ENCODE results near the gene MACROH2A2.
"Not testable (repeated sequence)": the region's sequence is repeated elsewhere in the genome, so short reads cannot be mapped to it uniquely, and the experiment has no call there.

Gene MACROH2A2

DNA sequence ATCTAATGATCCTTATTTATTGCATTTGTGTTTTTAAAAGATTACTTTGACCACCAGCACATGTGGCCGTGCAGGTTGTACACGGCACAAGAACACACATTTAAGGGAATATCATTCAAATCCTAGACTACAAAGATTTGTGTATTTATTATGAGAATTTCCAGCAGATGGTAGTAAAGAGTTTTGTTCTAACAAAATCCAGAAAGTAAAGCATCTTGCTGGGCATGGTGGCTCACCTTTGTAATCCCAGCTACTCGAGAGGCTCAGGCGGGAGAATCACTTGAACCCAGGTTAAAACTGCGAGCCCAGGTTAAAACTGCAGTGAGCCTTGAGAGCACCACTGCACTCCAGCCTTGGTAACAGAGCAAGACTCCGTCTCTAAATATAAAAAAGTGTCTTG is 31.5 kb downstream of the MACROH2A2 start:
- Mint-ChIP-seq H3K4me1 (ENCODE audit: low read depth) (no peaks in the 10 kb centered on the region), H3K9me3 (ENCODE audit: low read depth) (no peaks in the 10 kb centered on the region), H3K36me3 (no peaks in the 10 kb centered on the region), H3K27me3 (no peaks in the 10 kb centered on the region), H3K27ac (no peak overlapping the region), H3K4me3 (no peak overlapping the region)

DNA sequence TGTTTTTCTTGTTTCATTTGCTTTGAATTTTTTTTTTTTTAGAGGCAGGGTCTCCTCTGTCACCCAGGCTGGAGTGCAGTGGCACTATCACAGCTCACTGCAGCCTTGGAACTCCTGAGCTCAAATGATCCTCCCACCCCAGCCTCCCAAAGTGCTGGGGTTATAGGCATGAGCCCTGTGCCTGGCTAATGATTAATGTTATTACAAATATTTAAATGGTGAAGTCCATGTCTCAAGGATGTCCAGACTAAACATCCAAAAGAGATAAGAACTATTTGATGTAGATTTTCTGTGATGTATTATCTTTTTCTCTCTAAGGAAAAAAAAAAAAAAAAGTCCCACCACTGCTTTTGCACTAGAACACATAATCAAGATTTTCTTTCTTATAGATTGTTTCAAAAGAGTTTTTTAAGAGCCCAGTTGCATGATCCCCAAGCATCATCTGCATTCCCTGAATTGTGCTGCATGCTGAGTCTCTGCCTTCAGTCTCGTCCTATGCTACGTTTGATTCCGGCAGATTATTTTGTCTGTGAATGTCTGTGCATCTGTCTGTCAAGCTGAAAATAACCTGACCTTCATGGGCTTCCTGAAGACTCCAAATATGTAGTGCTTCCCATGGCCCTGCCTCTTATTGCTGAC is 33.4 kb downstream of the MACROH2A2 start:
- H3K9me3 Mint-ChIP-seq (ENCODE audit: low read depth) = no peaks in the 10 kb centered on the region
- H3K27ac Mint-ChIP-seq = no peak overlapping the region
- H3K27me3 Mint-ChIP-seq = no peaks in the 10 kb centered on the region
- peaks cover 6% of the 10 kb centered on the region for H3K4me1 Mint-ChIP-seq (ENCODE audit: low read depth)
- no peak overlapping the region for H3K4me3 Mint-ChIP-seq
- no peaks in the 10 kb centered on the region for H3K36me3 Mint-ChIP-seq

DNA sequence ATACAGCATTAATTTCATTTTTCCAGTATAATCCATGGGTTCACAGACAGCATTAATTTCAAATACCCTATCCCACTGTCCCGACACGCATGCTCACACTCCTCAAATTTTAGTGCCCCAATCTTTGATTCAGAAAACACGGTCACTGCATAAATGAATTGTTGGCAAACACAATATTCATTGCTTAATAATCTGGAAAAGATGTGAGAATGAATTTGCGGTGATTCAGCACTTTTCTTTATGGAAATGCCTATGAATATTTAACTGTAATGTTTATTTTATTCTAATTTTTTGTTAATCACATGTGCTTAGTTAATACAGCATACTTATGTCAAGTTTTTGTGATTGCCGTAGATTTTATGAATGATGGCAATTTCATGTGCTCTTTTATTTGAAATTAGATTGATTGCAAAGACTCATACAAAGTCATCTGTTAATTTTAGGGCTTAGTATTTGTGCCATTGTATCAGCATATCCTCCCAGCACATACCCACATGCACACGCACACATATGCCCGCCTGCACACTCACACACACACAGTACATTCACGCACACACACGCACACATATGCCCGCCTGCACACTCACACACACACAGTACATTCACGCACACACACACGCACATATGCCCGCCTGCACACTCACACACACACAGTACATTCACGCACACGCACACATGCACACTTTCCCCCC is 35.1 kb downstream of the MACROH2A2 start:
- Mint-ChIP-seq H3K4me3 (no peak overlapping the region), H3K4me1 (ENCODE audit: low read depth) (peaks cover 21% of the 10 kb centered on the region), H3K27me3 (no peaks in the 10 kb centered on the region), H3K9me3 (ENCODE audit: low read depth) (no peaks in the 10 kb centered on the region), H3K27ac (no peak overlapping the region), H3K36me3 (no peaks in the 10 kb centered on the region)

DNA sequence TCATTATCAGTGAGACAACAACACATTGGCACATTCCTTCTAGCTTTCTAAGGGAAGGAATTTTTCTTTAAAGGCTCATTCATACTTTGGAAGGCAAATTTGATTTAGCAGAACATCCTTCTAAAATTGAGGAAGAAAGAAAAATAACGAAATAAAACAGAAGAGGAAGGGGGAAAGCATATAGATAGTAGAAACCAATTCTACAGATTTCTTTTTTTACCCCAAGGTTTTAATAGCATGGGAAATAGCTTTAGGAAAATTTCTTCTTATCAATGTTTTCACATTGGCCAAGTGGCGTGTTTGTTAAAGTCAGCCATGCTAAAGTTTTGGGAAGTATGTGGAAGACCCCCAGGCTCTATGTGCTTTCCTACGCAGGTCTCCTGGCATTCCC is 35.7 kb downstream of the MACROH2A2 start:
- no peak overlapping the region for H3K27ac Mint-ChIP-seq
- H3K36me3 Mint-ChIP-seq = no peaks in the 10 kb centered on the region
- peaks cover 27% of the 10 kb centered on the region for H3K4me1 Mint-ChIP-seq (ENCODE audit: low read depth)
- H3K4me3 Mint-ChIP-seq = no peak overlapping the region
- no peaks in the 10 kb centered on the region for H3K27me3 Mint-ChIP-seq
- H3K9me3 Mint-ChIP-seq (ENCODE audit: low read depth) = no peaks in the 10 kb centered on the region

DNA sequence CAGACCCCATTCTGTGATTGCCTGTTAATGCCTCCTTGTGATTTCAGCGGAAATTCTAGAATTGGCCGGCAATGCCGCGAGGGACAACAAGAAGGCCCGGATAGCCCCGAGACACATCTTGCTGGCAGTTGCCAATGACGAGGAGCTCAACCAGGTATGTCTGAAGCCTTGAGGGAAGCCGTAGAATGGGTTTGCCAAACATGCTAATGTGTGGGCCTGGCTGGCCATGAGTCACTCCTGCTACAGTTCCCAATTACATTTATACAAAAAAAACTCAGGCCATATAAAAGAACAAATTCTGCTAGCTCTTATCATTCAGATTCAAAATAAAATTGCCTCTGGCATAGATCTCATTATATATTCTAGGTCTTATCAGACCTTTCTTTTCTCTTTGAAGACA is 37.4 kb downstream of the MACROH2A2 start:
- no peaks in the 10 kb centered on the region for H3K27me3 Mint-ChIP-seq
- H3K9me3 Mint-ChIP-seq (ENCODE audit: low read depth) = no peaks in the 10 kb centered on the region
- peaks cover 43% of the 10 kb centered on the region for H3K4me1 Mint-ChIP-seq (ENCODE audit: low read depth)
- no peaks in the 10 kb centered on the region for H3K36me3 Mint-ChIP-seq
- H3K4me3 Mint-ChIP-seq = no peak overlapping the region
- no peak overlapping the region for H3K27ac Mint-ChIP-seq

DNA sequence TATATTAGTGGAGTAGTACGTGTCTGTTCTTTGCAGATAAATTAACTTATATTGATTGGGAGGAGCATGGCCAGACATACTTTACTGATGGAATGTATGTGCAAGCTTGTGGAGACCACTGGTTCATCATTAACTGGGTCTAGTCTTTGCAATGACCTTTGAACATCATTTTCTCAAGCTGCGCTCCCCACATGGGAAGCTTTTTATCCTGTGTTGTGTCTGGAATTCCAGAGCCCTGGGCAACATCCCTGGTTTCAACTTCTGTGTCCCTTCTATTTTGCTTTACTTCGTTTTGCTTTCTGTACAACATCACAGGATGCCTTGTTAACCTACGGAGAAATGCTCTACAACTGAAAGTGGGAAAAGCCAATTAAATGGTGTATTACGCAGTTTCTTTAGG is 38.3 kb downstream of the MACROH2A2 start:
- peaks cover 50% of the 10 kb centered on the region for H3K4me1 Mint-ChIP-seq (ENCODE audit: low read depth)

DNA sequence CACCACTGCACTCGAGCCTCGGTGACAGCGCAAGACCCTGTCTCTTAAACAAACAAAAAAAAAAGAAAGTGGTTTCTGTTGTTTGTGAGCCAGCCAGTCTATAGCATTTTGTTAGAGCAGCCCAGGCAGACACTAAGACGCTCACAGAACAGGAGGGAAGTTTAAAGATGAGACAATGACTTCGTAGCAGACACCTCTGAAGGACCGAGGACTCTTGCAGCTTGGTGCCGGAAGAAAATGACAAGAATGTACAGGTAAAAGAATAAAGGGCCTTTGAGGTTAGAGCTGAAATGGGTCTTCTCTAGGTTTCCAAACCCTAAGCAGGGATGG is 39.7 kb downstream of the MACROH2A2 start:
- Mint-ChIP-seq H3K9me3 (ENCODE audit: low read depth) (no peaks in the 10 kb centered on the region), H3K27ac (peak overlapping the region; percentile 96), H3K4me1 (ENCODE audit: low read depth) (peaks cover 58% of the 10 kb centered on the region), H3K4me3 (peak overlapping the region; percentile 79), H3K36me3 (peaks cover 8% of the 10 kb centered on the region), H3K27me3 (no peaks in the 10 kb centered on the region)

More for the DNA sequence above, 38.3 kb downstream of the MACROH2A2 start:
- Mint-ChIP-seq H3K27me3 (no peaks in the 10 kb centered on the region), H3K36me3 (peaks cover 2% of the 10 kb centered on the region), H3K9me3 (ENCODE audit: low read depth) (no peaks in the 10 kb centered on the region), H3K27ac (no peak overlapping the region), H3K4me3 (peak overlapping the region; percentile 9)

DNA sequence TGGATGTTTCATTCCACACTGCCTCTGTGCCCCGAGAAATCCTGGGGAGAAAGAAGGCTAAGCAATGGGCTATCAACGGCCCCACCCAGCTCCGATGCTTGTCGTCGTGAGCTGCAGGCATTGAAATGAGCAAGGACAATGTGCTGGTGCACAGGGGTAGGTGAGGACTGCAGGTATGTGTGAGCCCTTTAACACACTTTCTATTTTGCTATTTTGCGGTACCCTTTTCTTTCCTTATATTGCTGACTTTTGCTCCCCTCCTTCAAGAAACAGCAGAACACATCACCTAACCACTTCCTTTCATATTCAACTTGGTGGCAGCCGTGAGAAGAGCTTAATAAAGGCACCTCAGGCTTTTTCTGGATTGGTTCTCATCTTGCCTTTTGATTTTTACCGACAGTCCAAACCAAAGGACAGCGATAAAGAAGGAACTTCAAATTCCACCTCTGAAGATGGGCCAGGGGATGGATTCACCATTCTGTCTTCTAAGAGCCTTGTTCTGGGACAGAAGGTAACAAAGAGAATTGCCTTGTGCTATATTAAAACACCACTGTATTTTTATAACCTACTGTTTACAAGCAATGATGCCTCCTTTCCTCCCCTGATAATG is 40.8 kb downstream of the MACROH2A2 start:
- H3K27me3 Mint-ChIP-seq = no peaks in the 10 kb centered on the region
- peak overlapping the region; percentile 79 for H3K4me3 Mint-ChIP-seq
- peak overlapping the region; percentile 96 for H3K27ac Mint-ChIP-seq
- H3K4me1 Mint-ChIP-seq (ENCODE audit: low read depth) = peaks cover 62% of the 10 kb centered on the region
- H3K36me3 Mint-ChIP-seq = peaks cover 10% of the 10 kb centered on the region
- no peaks in the 10 kb centered on the region for H3K9me3 Mint-ChIP-seq (ENCODE audit: low read depth)

DNA sequence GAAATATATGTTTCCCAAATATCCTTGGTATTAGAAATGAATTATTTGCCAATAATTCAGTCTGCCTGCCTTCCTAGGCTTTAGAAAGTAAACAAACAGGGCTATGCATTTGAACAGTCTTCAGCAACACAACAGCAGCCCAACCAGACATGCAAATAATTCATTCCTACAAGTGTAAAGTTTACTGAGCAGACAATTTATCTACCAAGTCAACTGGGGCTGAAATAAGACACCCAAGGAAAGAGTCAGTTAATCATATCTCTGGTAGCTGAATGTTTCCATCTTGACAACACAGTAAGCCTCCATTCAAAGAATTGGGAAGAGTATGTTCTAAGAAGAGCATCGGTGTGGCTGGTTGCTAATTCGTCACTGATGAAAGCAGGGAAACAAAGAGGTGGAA is 41.6 kb downstream of the MACROH2A2 start:
- H3K27ac Mint-ChIP-seq = peak overlapping the region; percentile 41
- peaks cover 64% of the 10 kb centered on the region for H3K4me1 Mint-ChIP-seq (ENCODE audit: low read depth)
- no peaks in the 10 kb centered on the region for H3K9me3 Mint-ChIP-seq (ENCODE audit: low read depth)
- H3K27me3 Mint-ChIP-seq = no peaks in the 10 kb centered on the region
- H3K4me3 Mint-ChIP-seq = peak overlapping the region; percentile 50
- H3K36me3 Mint-ChIP-seq = peaks cover 12% of the 10 kb centered on the region

DNA sequence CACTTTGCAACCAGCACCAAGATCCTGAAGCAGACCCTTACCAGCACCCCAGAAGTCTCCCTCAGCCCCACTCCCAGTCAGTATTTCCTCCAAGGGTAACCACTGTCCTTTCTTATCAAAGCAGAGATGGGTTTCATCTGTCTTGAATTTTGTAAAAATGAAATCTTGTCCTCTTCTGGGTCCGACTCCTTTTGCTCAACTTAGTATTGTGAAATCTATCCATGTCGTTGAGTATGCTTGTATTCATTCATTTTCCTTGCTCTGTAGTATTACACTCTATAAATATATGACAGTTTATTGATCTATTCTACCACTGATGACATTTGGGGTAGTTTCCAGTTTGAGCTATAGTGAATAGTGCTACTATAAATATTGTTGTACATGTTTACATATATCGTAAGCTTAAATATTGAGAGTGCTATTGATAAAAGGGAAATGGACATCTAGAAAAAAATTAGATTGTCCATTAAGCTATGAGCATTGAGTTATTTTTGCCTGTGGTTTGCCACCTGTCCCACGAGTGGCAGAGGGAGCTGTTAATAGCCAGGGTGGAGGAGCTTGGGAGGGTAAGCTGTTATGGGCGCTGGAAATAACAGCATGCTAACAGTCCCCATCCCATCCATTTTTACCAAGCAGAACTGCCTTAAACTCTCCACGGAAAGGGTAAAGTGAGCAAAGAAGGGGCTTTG is 43.5 kb downstream of the MACROH2A2 start:
- Mint-ChIP-seq H3K27ac (peak overlapping the region; percentile 5), H3K36me3 (peaks cover 16% of the 10 kb centered on the region), H3K4me3 (no peak overlapping the region), H3K9me3 (ENCODE audit: low read depth) (no peaks in the 10 kb centered on the region), H3K4me1 (ENCODE audit: low read depth) (peaks cover 58% of the 10 kb centered on the region), H3K27me3 (no peaks in the 10 kb centered on the region)

DNA sequence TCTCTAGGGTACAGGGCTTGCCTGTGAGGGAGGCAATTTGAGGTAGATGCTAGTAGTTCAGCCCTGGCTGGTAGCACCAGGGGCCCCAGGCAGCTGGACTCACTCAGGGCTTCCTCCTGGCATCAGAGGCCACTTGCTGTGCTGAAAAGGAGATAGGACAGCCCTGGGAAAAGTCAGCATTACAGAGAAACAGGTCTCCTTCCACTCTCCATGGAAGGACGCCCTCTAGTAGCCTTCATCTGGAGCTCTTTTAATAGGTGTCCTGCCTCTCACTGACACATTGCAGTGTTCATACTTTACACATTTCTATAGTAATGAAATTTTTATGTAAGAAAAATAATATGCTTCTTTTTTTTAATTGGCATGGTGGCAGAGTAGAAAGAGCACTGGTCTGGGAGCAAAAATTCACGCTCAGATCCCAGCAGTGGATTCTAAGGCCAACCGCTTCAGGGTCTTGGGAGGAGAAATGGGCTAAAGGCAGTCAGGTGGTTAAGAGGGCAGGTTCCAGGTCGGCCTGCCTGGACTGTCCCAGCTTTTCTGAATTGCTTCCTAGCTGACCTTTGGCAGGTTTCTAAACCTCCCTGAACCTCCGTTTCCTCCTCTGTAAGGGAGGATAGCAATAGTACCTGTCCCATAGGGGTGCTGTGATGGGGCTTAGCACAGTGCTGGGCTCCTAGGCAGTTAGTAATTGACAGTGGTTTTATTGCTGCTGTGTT is 44.2 kb downstream of the MACROH2A2 start:
- H3K36me3 Mint-ChIP-seq = peaks cover 21% of the 10 kb centered on the region
- no peaks in the 10 kb centered on the region for H3K9me3 Mint-ChIP-seq (ENCODE audit: low read depth)
- H3K27me3 Mint-ChIP-seq = no peaks in the 10 kb centered on the region
- H3K4me3 Mint-ChIP-seq = no peak overlapping the region
- H3K27ac Mint-ChIP-seq = no peak overlapping the region
- peaks cover 52% of the 10 kb centered on the region for H3K4me1 Mint-ChIP-seq (ENCODE audit: low read depth)

DNA sequence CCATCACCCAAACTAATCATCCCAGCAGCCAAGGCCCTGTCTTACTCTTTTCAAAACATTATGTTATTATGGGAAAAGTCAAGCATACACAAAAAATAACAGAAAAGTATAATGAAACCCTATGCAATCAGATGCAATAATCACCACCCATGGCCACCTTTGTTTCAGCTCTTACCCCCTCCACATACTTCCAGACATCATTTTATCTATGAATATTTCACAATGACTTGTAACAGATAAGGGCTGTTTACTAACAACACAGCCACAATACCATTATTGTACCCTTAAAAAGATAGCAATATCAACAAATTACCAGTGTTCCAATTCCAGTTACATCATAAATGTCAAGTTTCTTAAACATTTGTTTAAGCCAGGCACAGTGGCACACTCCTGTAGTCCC is 44.8 kb downstream of the MACROH2A2 start:
- Mint-ChIP-seq H3K27me3 (no peaks in the 10 kb centered on the region), H3K36me3 (peaks cover 22% of the 10 kb centered on the region), H3K9me3 (ENCODE audit: low read depth) (no peaks in the 10 kb centered on the region), H3K4me1 (ENCODE audit: low read depth) (peaks cover 46% of the 10 kb centered on the region), H3K27ac (no peak overlapping the region), H3K4me3 (no peak overlapping the region)

DNA sequence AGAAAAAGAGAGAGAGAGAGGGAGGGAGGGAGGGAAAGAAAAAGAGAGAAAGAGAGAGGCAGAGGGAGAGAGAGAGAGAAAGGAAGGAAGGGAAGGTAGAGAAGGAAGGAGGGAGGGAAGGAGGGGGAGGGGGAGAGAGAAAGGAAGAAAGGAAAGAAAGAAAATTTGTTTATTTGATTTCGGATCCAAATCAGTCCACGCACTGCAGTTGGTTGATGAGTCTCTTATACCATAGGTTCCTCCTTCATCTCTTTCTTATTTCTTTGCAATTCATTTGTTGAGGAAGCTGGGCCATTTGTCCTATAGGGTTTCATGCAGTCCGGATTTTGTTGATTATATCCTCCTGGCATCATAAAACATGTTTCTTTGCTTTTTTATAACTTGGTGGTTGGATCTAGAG is 45.6 kb downstream of the MACROH2A2 start:
- Mint-ChIP-seq H3K27me3 (no peaks in the 10 kb centered on the region), H3K4me3 (no peak overlapping the region), H3K9me3 (ENCODE audit: low read depth) (no peaks in the 10 kb centered on the region), H3K4me1 (ENCODE audit: low read depth) (peaks cover 38% of the 10 kb centered on the region), H3K27ac (no peak overlapping the region), H3K36me3 (peaks cover 22% of the 10 kb centered on the region)

DNA sequence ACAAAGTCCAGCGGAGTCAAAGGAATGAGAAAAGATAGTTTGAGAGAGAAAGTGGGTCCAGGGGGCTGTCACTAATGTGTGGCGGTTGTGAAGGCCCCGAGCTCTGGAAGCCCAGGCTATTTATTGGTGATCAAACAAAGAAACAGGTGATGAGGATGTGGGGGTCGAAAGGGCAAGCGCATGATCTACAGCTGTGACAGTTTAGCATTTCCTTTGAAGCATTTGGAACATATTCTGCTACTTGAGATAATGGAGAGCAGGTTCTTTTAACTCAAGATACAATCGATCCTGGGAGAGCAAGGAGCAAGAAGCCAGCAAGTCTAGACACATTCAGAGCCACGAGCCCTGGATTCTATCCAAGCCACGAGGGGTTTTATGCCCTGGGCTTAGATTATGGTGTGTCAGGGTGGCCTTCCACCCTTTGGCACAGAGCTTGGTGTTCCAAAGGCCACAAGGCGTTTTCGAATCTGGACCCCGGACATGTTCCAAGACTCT is 48.5 kb downstream of the MACROH2A2 start:
- not testable (repeated sequence) for H3K4me3 Mint-ChIP-seq; H3K9me3 Mint-ChIP-seq (ENCODE audit: low read depth); H3K27me3 Mint-ChIP-seq

DNA sequence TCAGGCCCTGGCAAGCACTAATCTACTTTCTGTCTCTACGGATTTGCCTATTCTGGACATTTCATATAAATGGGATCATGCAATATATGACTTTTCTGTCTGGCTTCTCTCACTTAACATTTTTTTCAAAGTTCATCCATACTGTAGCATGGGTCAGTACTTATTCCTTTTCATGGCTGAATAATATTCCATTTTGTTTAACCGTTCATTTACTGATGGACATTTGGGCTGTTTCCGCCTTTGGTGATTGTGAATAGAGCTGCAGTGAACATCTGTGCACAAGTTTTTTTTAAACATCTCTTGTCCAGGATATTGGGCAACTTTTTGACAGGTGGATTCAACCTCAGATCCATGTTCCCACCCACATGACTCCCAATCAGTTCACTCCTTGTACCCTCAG is 49.0 kb downstream of the MACROH2A2 start:
- H3K27me3 Mint-ChIP-seq = no peaks in the 10 kb centered on the region
- peaks cover 9% of the 10 kb centered on the region for H3K4me1 Mint-ChIP-seq (ENCODE audit: low read depth)
- no peak overlapping the region for H3K4me3 Mint-ChIP-seq
- no peaks in the 10 kb centered on the region for H3K9me3 Mint-ChIP-seq (ENCODE audit: low read depth)
- peaks cover 16% of the 10 kb centered on the region for H3K36me3 Mint-ChIP-seq
- no peak overlapping the region for H3K27ac Mint-ChIP-seq

More for the DNA sequence above, 48.5 kb downstream of the MACROH2A2 start:
- H3K27ac Mint-ChIP-seq = not testable (repeated sequence)
- Mint-ChIP-seq H3K36me3 (peaks cover 18% of the 10 kb centered on the region), H3K4me1 (ENCODE audit: low read depth) (peaks cover 13% of the 10 kb centered on the region)

All from activated naive CD8-positive, alpha-beta T cell (primary cell).